VCaP (cell line): Measurements from ENCODE around the gene ZNF521.

ENCODE experiments used
- H3K27ac ChIP-seq: fragments of 450-650 bp; 2 replicates; pipeline ENCODE4 v1.5.1; 2017
- CTCF ChIP-seq: fragments of 450-650 bp; conservative IDR thresholded peaks from 2 replicates; pipeline ENCODE4 v1.5.1; 2017; ENCODE audit warnings: mild to moderate bottlenecking, moderate library complexity

ZNF521 gene

GRCh38 chr18:25314838-25315190, 37.2 kb downstream of the ZNF521 start:
- no peak for TF ChIP-seq CTCF
- no peak overlapping the region for H3K27ac ChIP-seq

GRCh38 chr18:25314151-25314837, 37.7 kb downstream of the ZNF521 start:
- no peak overlapping the region for H3K27ac ChIP-seq
- TF ChIP-seq CTCF, result no peak

GRCh38 chr18:25313268-25313667, 38.7 kb downstream of the ZNF521 start:
- no peak overlapping the region for H3K27ac ChIP-seq
- no peak for TF ChIP-seq CTCF

- peak; percentile 60 for TF ChIP-seq CTCF
- no peak overlapping the region for H3K27ac ChIP-seq
Measured at GRCh38 chr18:25310045-25310444, 41.9 kb downstream of the ZNF521 start.

- H3K27ac ChIP-seq, result no peak overlapping the region
- TF ChIP-seq CTCF, result no peak
Measured at GRCh38 chr18:25308381-25308780, 43.6 kb downstream of the ZNF521 start.

- H3K27ac ChIP-seq, result no peak overlapping the region
- TF ChIP-seq CTCF, result no peak
Measured at GRCh38 chr18:25307192-25307591, 44.8 kb downstream of the ZNF521 start.

GRCh38 chr18:25306671-25307070, 45.3 kb downstream of the ZNF521 start:
- no peak overlapping the region for H3K27ac ChIP-seq
- TF ChIP-seq CTCF, result no peak
